CD4-positive, alpha-beta T cell treated with Interleukin-15 for 4 hours (primary cell): Measurements from ENCODE around the gene GRK6.

Source experiments
- DNase-seq: peaks from one replicate; pipeline ENCODE4 v3.0.0-alpha.2; 2020; ENCODE audit warnings: low spot score

Gene GRK6

GRCh38 chr5:177454397-177455035 is 28.0 kb downstream of the GRK6 start:
- peak; percentile 93 for DNase-seq

GRCh38 chr5:177455036-177455660 is 28.7 kb downstream of the GRK6 start:
- peak; percentile 90 for DNase-seq

- DNase-seq: peak; percentile 93
Measured at GRCh38 chr5:177455661-177456590, 29.4 kb downstream of the GRK6 start.

- no peak for DNase-seq
Measured at GRCh38 chr5:177456591-177456964, 30.1 kb downstream of the GRK6 start.

GRCh38 chr5:177456976-177457851 is 30.7 kb downstream of the GRK6 start:
- DNase-seq: peak; percentile 54

- no peak for DNase-seq
Measured at GRCh38 chr5:177457852-177458681, 31.6 kb downstream of the GRK6 start.

- DNase-seq: no peak
Measured at GRCh38 chr5:177458912-177459350, 32.5 kb downstream of the GRK6 start.

GRCh38 chr5:177459357-177459756 is 32.9 kb downstream of the GRK6 start:
- DNase-seq: no peak

- no peak for DNase-seq
Measured at GRCh38 chr5:177459819-177460628, 33.5 kb downstream of the GRK6 start.

GRCh38 chr5:177462021-177462670 is 35.7 kb downstream of the GRK6 start:
- no peak for DNase-seq

- no peak for DNase-seq
Measured at GRCh38 chr5:177465044-177465443, 38.6 kb downstream of the GRK6 start.

- no peak for DNase-seq
Measured at GRCh38 chr5:177466861-177467260, 40.4 kb downstream of the GRK6 start.

GRCh38 chr5:177467436-177467835 is 41.0 kb downstream of the GRK6 start:
- no peak for DNase-seq

- DNase-seq: no peak
Measured at GRCh38 chr5:177468329-177468684, 41.8 kb downstream of the GRK6 start.

- DNase-seq: no peak
Measured at GRCh38 chr5:177468685-177469628, 42.5 kb downstream of the GRK6 start.

GRCh38 chr5:177469750-177470525 is 43.5 kb downstream of the GRK6 start:
- no peak for DNase-seq

GRCh38 chr5:177470759-177471536 is 44.5 kb downstream of the GRK6 start:
- no peak for DNase-seq
